GM21367 (cell line): ENCODE data around the gene JPT1.
"Not testable (repeated sequence)": the region's sequence is repeated elsewhere in the genome, so short reads cannot be mapped to it uniquely, and the experiment has no call there.

Experiments used
- ATAC-seq: cut with Tn5 transposase; IDR thresholded peaks from one replicate; pipeline ENCODE4 v1.9.1; 2021; ENCODE audit not compliant: unreplicated experiment

Gene JPT1

DNA sequence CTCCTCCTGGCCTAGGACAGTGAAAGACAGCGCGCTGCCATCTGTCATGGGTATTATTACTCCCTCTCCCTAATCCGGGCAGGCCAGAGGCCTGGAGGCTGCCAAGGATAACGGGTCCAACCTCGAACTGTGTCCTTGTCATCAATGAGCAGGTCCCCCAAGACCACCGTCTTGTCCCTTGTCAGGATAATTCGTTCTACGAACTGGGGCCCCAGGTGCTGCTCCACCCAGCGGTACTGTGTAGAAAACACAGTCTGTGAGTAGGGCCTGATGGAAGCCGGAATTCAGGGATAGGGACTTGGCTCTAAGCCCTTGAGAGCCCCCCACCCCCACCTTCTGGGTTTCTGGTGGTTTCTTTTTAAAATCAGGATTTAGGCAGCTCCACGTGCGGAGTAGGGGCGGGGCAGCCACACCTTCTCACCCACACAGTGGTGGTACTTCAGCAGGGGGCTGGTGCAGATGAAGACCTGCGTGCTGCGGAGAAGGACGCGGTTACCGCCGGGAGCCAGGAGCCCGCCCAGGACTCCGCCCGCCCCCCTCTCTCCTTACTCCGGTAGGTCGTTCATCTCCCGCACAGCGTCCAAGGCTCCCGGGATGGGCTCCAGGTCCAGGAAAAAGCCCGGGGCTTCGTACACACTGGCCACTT, 23.6 kb downstream of the JPT1 start:
- ATAC-seq, result no peak

DNA sequence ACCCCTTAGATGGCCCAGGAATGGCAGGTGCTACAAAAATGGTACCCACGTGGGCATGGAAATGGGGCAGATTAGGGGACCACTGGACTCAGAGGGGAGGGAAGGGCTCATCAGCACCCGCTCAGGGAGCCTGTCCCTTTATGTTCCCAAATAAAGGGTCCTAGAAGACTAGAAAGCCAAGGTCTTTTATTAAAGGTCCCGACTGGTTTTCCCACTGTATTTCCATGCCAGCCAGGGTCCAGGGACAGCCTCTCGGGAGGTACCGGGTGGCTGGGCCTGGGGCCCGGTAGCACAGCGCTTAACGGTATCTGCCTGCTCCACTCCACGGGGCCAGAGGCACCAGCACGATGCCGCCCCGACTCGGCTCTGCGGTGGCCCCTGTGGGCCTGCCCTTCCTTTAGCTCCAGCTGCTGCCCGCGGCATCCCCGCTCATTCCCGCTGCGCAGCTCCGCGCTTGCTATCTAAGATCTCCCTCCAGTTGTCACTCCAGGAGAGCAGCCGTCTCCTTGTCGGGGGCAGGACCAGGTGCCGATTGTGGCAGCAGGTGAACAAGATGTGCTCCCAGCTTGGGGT, 24.2 kb downstream of the JPT1 start:
- ATAC-seq, result no peak

DNA sequence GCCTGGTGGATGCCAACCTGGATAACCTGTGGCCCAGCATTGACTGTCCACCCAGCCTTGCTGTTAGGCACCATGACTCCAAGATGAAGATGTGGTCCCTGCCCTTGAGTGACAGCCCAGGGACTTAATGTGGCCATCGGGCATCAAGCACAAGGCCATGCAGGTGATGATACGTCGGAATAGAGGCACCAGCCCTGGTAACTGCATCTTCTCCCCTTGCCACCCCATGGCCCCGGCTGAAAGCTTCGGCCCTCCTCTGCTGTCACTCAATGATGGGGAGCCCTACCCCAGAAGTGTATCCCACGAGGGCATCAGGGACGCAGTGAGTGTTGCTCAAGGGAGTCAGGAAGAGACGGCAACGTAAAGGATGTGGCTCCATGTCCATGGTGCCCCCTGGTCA, 24.7 kb downstream of the JPT1 start:
- no peak for ATAC-seq

DNA sequence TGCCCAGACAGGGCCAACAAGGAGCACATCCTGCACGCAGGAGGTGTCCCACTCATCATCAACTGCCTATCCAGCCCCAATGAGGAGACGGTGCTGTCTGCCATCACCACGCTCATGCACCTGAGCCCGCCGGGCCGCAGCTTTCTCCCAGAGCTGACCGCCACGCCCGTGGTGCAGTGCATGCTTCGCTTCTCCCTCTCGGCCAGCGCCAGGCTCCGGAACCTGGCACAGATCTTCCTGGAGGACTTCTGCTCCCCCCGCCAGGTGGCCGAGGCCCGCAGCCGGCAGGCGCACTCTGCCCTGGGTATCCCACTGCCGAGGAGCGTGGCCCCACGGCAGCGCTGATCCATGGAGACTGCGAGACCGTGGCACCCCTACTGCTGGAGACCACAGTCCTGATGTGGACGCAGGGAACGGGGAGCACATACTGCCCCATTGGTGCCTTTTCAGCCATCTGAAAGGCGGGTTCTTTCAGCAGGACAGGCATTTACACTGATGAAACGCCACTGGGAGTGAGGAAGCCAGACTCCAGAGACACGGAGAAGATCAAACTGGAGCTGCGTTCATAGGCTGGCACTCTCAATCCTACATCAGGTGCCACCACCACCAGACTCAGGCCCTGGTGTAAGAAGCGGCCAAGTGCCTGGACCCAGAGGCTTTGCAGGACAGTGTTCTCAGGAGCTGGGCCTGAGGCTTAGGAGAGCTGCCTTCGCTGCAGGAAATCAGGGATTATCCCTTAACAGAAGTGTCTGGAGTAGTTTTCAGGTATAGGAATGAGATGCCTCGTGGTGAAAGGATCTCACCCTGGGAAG, 25.4 kb downstream of the JPT1 start:
- ATAC-seq, result no peak

DNA sequence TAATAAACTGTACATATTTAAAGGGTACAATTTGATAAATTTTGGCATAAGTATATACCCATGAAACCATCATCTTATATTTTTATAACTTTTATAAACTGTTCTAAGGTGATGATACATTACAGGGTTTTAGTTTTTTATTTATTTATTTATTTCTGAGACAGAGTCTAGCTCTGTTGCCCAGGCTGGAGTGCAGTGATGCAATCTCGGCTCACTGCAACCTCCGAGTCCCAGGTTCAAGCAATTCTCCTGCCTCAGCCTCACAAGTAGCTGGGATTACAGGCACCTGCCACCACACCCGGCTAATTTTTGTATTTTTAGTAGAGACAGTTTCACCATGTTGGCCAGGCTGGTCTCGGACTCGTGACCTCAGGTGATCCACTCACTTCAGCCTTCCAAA, 26.4 kb downstream of the JPT1 start:
- ATAC-seq, result not testable (repeated sequence)

DNA sequence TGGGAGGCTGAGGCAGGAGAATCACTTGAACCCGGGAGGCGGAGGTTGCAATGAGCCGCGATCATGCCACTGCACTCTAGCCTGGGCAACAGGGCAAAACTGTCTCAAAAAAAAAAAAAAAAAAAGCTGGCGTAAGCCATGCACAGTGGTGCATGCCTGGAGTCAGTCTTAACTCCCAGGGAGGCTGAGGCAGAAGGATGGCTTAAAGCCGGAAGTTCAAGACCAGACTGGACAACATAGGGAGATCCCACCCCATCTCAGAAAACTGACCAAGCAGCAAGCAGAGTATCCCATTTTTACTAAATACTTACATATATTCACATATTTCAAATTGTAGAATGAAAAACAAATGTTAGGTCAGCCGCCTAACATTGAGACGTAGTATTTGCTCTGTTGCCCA, 27.4 kb downstream of the JPT1 start:
- ATAC-seq, result no peak

DNA sequence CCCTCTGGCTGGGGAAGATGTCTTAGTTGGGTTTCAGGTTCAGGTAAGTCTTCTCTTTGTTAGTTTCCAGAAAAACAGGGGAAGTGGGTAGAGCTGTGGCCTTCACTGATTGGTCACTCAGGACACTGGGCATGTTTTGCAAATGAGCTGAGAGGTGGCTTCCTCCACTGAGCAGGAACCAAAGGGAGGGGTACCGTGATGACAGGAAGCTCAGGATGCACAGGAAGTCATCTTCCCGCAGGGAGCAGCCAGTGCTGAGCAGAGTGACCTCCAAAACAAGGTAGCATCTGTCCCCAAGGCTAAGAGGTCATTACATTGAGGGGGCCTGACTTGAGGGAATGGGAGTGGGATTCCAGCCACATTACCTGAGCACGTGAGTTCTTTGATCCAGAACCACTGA, 28.3 kb downstream of the JPT1 start:
- ATAC-seq, result no peak

DNA sequence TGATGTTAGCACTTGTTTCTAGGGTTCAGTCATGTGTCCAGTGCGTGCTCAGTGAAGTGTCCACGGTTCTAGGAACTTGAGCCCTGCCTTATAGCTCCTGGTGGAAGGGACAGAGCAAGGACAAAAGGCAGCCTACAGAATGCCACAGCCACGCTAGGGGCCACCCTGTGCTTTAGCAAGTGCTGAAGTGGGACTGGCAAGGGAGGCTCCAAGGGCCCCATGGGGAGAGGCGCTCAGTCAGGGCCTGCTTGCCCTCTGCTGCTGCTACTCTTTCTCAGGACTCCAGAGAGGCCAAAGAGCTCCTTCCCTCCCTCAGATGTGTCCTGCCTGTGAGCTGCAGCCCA, 29.5 kb downstream of the JPT1 start:
- no peak for ATAC-seq

DNA sequence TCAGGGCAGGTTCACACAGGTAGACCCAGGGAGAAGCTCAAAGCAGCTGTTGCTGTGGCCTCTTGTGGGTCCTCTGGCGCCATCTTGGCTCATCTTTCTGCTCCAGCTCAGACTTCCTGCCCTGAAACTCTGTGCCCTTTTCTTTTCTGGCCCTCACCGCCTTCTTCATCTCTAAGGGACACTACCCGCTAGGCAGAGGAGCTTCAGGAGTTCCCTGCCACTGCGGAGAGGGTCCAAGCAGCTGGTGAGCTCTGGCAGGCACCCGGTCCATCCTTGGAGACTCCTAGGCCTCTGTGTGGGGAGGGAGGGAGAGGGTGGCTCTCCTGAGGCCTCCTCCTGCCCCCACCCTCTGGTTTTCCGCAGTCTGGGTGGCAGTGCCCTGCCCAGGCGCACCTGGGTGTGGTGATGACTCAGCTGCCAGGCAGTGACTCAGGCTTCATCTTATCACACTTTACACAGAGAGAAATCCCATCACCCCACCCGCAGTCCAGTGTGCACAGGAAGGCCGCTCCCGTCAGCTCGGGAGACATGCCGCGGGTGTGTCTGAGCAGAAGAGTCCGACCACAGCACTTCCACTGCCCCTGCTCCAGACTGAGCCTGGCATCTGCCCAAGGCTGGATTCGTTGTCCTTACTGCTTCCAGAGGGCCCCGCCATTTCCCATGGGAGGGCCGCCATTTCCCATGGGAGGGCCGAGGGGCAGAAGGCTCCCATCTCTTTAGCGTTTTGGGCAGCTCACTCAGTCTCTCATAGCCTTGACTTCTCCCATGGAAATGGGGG, 30.1 kb downstream of the JPT1 start:
- no peak for ATAC-seq

DNA sequence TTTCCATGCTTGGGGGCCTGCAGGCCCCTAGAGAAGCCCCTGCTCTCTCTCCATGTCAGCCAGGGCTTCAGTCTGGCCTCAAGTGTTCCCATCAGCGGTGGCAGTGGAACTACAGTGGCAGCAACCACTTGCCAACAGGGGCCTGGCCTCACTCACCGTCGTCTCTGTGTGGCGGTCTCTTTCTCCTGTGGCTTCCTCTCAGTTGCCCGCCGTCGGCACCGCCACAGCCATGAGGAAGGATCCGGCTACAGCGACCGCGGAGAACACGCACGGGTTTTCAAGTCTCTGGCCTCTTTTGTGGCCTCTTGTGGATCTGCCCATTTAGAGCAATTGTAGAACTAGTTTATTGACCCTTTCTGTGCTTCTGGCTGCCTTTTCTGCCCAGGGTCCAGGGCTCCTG, 36.0 kb downstream of the JPT1 start:
- no peak for ATAC-seq

DNA sequence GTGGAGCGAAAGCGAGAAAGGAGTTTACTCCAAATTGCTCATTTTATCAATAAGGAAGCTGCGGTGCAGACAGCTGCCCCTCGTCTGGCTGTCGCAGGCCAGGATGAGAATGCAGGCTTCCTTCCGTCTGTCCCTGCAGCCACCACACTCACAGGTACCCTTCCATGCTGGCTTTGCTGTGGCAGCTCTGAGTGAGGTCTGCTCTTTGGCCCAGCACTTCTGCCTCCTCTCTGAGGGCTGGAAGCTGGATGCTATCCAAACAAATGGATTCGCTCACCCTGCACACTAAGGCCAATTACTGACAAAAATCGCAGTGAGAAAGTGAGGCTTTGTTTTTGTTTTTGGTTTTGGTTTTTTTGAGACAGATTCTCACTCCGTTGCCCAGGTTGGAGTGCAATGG, 37.6 kb downstream of the JPT1 start:
- ATAC-seq, result no peak

DNA sequence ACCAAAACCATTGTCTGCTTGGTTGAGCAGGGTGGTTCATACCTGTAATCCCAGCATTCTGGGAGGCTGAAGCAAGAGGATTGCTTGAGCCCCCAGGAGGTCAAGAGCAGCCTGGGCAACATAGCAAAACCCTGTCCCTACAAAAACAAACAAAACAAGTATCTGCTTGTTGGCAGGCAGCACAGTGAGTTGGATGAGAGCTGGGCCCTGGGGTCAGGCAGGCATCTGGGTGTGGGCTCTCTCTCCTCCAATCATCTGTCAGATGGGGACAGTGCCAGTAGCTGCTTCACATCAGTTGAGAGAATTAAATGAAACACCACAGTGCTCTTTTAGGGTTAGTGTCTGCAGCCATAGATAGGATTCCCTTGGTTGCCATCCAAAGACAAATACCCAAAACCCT, 38.8 kb downstream of the JPT1 start:
- no peak for ATAC-seq

DNA sequence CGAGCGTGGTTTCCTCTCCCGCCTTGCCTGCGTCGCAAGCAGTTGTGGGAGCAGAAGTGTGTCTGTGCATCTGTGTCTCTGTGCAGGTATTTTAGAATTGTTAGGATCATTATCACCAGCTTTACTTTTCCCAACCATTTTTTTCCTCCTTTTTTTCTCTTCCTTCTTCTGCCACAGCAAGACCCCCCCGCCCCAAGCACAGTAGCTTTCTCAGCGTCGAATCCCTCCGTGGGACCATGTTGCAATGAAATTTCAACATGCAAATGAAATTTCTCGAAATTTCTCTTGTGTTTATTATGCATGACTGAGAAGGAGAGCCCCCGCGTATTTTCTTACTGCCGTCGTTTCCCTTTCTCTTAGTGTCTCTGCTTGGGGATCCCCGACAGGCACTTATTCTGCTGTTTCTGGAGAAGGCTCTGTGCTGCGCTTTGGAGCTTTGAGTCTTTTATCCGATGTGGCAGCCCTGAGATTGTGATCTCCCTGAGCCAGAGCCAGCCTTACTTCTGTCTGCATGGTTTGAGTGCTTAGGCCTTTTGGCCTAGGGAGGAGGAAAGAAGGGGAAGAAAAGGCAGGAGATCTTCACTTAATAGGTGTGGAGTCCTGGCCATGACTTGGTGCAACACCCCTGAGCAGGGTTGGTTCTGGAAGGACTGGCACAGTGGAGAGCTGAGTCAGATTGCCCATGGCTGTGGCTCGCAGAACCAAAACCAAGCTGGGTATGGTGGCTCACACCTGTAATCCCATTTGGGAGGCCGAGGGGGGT, 39.6 kb downstream of the JPT1 start:
- ATAC-seq, result no peak

DNA sequence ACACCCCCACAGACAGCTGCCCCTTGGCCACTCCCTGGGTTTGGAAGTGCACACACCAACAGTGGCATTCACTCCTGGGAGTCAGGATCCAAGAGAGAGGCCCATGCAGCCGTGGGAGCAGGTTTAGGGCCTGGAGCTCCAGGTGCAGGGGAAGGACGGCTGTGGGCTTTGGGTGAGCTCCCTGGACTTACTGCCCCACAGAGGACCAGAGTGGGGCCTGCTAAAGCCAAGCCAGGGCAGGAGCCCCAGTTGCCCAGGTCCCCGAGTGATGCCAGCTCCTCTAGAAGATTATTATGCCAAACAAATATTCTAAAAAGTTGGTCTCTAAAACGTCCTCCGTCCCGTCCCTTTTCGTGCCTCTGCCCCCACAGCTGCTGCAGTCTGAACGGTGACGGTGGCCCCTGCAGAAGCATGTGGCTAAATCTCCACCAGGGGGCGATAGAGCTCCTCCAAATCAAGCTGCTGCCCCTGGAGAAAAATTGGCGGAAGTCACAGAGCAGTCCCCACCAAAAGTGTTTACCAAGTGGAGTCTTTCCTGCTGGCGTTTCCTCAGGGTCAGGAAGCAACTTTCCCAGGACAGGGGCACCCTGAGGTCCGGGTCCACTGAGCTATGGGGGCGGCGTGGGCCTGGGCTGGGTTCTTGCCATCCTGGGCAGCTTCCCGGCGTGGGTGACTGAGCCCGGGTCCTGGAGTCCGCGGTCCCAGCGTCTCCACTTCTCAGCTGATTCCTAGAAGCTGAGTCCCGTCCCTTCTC, 40.3 kb downstream of the JPT1 start:
- ATAC-seq, result no peak

DNA sequence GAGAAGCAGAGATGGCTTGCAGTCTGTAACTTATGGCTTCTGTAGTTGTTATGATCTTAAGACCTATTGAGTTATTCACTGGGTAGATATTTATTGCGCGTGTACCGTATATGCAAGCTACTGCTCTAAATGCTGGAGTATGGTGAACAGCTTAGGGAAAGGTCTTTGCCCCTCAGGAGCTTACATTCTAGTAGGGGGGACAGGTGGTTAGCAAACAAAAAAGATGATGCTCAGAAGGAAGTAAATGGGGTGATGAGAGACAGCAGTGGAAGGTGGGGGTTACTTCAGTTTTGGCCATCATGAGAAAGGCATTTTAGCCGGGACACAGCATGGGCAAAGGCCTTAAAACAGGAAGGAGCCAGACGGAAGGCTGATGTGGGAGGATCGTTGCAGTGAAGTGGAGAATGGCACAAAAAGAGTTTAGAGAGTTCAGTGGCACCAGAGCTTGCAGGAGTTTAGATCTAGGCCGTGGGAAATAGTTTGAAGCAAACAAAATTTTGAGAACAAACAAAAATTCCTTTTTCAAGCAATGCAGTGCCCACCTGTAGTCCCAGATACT, 42.5 kb downstream of the JPT1 start:
- ATAC-seq, result no peak

DNA sequence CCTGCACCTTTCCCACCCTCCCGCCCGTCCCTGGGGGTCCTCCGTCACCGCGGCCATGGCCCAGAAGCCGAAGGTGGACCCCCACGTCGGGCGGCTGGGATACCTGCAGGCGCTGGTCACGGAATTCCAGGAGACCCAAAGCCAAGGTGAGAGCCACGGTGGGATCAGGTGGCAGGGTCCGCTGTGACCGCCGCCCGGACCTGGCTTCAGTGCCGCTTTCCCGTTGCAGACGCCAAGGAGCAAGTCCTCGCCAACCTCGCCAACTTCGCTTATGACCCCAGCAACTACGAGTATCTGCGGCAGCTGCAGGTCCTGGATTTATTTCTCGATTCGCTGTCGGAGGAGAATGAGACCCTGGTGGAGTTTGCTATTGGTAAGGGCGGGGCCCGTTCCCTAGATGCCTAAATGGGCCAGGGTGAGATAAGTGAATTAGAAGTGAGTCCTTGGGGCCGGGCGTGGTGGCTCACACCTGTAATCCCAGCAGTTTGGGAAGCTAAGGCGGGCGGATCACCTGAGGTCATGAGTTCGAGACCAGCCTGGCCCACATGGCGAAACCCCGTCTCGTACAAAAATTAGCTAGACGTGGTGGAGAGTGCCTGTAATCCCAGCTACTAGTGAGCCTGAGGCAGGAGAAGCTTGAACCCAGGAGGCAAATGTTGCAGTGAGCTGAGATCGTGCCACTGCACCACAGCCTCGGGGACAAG, 43.9 kb downstream of the JPT1 start:
- ATAC-seq, result no peak

DNA sequence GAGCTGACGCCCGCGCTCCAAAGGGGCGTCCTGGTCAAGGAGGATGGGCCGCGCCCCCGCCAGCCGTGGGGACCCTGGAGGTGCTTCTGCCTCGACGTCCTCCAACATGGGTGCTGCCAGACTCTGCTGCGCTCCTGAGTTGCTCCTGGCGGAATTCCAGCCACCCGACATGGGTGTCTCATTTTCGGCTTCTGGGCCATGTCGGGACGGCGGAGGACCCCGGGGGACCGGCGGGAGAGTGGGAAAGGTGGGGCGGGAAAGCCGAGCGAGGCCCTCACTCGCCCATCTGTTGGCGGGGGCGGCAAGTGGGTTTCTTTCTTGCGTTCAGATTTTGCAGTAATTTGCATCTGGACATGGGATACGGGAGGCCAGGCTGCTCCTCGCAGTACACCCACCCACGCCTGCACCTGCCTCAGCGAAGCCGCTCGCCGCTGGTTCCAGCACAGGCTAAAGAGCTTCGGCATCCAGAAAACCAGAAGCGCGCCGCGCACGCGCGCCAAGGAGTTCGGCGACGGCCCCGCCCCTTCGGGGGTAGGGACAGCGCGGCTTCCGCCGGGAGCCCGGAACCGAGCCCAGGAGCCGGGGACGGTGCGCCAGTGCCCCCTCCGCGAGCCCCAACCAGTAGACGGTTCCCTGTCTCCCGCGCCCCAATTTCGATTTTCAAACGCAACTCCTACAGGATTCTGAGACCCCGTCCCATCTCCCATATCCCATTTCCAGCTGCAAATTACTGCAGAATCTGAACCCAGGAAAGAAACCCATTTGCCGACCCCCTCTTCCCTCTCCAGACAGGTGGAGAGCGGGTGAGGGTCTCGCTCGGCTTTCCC, 44.7 kb downstream of the JPT1 start, which contains the start of gene ARMC7:
TSS of gene ARMC7 (plus strand) at position 563 of the 827 bp plus-strand sequence. CDS start 320 bp downstream, outside the sequence.
- peak; percentile 45 for ATAC-seq

DNA sequence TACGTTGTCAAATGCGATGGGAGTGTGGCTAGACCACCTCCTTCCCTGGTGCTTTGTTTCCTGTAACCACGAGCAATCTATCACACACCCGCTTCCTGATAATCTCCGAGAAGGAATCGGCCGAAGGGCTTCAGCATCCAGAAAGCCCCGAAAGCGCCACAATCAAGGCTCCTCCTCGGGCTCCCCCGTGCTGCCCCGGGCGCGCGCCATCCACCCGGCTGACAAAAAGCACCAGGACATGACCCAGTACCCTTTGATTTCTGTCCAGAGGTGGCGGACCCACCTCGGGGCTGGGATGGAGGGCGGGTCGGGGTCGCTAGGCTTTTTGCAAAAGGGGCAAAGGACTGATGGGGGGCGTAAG, 45.3 kb downstream of the JPT1 start:
- no peak for ATAC-seq
